HFF-Myc (cell line): ENCODE data around the gene PRICKLE1.

Experiments
- DNase-seq: peaks from one replicate; pipeline ENCODE4 v3.0.0-alpha.2; 2011; ENCODE audit warnings: low read depth; ENCODE audit errors: extremely low read depth
- H3K4me3 ChIP-seq: replicated peaks from 2 replicates; pipeline ENCODE4 v1.5.1; 2011; ENCODE audit warnings: low read depth, mild to moderate bottlenecking, control low read depth, low read length
- CTCF ChIP-seq: IDR thresholded peaks from 2 replicates; pipeline ENCODE4 v1.5.1; 2012; ENCODE audit warnings: mild to moderate bottlenecking, low read depth, low read length, control low read depth; ENCODE audit errors: missing control alignments

The PRICKLE1 gene

DNA sequence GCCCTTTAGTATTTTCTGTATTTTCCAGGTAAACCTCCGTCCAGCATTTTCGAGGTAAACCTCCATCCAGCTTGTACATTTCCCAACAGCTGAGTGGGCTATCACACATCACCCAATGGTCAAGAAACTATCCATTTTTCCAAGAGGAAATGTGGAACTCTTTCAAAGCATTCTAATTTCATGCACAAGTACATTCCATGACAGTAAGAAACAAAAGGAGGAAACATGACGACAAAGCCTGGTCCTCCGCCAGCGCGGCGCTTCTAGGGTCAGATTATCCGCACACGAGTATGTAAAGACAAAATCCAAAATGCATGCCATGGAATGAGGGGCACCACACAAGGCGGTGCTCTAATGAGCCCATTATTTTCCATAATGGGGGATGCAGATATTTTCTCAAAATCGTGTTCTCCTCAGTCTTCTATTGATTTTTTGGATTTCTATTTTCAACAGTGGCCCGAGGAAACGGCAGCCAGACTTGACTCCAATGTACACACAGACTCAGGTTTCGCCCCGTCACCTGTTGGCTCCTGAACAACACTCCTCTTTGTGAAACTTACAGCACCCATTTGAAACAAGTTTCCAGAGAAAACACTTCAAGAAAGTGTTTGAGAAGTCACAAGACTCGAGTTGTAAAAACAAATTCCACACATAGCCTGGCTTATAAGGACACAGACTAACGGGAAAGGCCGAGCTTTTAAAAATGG, 107.4 kb downstream of the PRICKLE1 start:
- DNase-seq = no peak
- H3K4me3 ChIP-seq = peak overlapping the region; percentile 52
- TF ChIP-seq CTCF = no peak

DNA sequence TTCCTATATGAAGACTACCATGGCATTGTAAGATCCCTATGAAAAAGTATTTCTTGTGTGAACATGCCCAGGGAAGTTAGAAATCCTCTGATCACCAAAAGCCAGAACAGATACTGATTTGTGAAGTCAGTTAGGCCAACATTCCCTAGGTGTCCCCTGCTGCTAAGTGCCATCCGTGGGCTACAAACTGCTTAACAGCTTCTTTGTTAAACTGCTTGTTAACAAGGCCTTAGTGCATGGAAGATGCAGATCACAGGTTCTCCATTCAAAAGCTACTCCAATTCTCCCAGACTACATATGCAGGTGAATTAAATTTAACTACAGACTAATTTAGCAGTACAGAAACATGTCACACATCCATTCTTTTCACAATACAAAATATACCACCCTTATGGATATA, 108.2 kb downstream of the PRICKLE1 start:
- no peak for DNase-seq
- no peak overlapping the region for H3K4me3 ChIP-seq
- TF ChIP-seq CTCF = no peak

DNA sequence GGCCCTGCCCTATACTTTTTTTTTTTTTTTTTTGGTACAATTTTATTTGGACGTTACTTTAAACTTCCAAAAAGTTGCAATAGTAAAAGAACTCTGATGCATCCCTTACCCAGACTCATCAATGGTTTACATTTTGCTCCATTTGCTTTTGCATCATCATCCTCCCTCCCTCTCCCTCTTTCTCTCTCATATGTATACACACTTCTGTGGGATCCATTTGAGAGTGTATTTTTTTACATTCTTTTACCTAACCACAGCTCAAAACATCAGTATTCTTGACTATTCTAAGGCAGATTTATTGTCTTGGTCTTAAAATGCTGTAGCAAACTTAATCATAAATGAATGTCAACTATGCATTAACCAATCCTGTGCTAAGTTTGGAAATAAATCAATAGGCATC, 111.6 kb downstream of the PRICKLE1 start:
- DNase-seq = no peak
- no peak for TF ChIP-seq CTCF
- no peak overlapping the region for H3K4me3 ChIP-seq

DNA sequence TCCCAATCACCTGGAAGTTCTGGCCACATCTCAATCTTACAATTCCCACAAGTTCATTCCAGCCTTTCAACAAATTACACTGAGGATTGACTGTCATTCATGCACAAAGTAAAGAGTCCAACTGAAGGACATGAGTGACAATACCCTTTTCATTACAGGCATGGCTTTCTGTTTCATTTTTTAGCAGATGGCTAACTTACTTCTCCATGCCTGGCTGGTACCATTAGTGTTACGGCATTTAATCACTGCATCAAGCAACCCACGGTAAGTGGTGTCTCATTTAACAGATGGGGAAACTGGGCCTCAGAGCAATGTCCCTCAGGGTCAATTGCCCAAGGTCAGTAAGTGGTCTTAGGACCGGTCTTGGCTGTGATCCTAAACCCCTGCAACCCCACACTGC, 114.4 kb downstream of the PRICKLE1 start:
- no peak for TF ChIP-seq CTCF
- no peak overlapping the region for H3K4me3 ChIP-seq
- DNase-seq = no peak

DNA sequence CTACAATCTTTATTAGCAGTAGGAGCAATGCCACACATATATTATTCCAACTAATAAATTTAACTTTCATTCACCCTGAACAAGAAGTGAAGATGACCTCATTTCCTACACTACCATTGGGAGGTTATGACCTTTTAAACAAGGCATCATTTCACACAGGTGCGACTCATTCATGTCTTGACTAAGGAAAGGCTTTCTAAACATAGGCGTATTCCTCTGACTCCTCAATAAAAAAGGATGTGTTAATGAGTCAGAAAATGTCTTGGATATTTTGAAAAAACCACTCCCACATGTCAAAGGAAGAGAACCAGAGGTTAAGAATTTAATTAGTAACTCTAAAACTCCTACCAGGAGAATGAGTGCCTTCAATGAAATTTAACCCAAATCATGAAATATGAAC, 115.2 kb downstream of the PRICKLE1 start:
- peak; percentile 25 for DNase-seq
- TF ChIP-seq CTCF = no peak

DNA sequence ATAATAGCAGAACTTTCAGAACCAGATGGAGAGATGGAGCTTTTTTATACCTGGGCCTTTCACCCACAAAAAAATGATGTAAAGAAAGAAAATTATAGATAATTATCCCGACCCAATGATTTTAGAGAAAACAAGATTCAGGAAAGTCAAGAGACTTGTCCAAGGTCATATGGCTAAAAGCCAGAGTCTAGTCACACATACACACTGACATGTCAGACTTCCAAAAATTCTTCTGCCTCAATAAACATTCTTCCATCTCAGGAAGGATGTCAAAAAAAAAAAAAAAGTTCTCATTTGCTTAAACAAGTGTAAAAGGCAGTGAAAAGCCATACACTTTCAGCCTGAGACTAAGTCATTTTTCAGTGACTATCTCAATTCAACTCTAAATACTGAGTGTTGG, 116.0 kb downstream of the PRICKLE1 start:
- H3K4me3 ChIP-seq = no peak overlapping the region
- TF ChIP-seq CTCF = no peak
- DNase-seq = no peak

More for the DNA sequence above, 115.2 kb downstream of the PRICKLE1 start:
- no peak overlapping the region for H3K4me3 ChIP-seq

GRCh38 chr12:42473130-42473529, 116.4 kb downstream of the PRICKLE1 start:
- no peak for DNase-seq
- no peak for TF ChIP-seq CTCF
- H3K4me3 ChIP-seq = no peak overlapping the region
